Stimulated activated CD8-positive, alpha-beta memory T cell treated with anti-CD3 and anti-CD28 coated beads, Interleukin-4, amount 100 ng/mL, for 4 hours (primary cell): ENCODE results near the gene CCDC174.
"Not testable (repeated sequence)": the region's sequence is repeated elsewhere in the genome, so short reads cannot be mapped to it uniquely, and the experiment has no call there.

ENCODE experiments used
- DNase-seq, 2 donors: peaks; one replicate each; pipeline ENCODE4 v3.0.0-alpha.2; 2020; ENCODE audit warnings: low read depth in 2 of 2, low spot score in 1 of 2

The CCDC174 gene

GRCh38 chr3:14650193-14650592 lies 1.4 kb upstream of the CCDC174 start:
- no peak for DNase-seq

- DNase-seq = not testable (repeated sequence)
These were observed 872 bp downstream of the CCDC174 start for GRCh38 chr3:14652360-14652907.

GRCh38 chr3:14657579-14657978 lies 6.0 kb downstream of the CCDC174 start:
- no peak for DNase-seq

GRCh38 chr3:14658978-14659377 lies 7.4 kb downstream of the CCDC174 start:
- no peak for DNase-seq

- no peak for DNase-seq
These were observed 9.4 kb downstream of the CCDC174 start for GRCh38 chr3:14660942-14661341.

- no peak for DNase-seq
These were observed 12.0 kb downstream of the CCDC174 start for GRCh38 chr3:14663396-14664135.

- DNase-seq = no peak
These were observed 12.6 kb downstream of the CCDC174 start for GRCh38 chr3:14664170-14664569.

GRCh38 chr3:14672588-14672987 lies 21.0 kb downstream of the CCDC174 start:
- DNase-seq = no peak

GRCh38 chr3:14674841-14675240 lies 23.3 kb downstream of the CCDC174 start, which contains the start of gene C3orf20:
Gene C3orf20 (plus strand): TSS chr3:14675141. CDS start chr3:14682714, 7,573 bp downstream.
- no peak for DNase-seq

GRCh38 chr3:14676881-14677280 lies 25.3 kb downstream of the CCDC174 start:
- DNase-seq = no peak

- DNase-seq = no peak
These were observed 26.5 kb downstream of the CCDC174 start for GRCh38 chr3:14678015-14678503.

- no peak for DNase-seq
These were observed 28.6 kb downstream of the CCDC174 start for GRCh38 chr3:14680115-14680514.

- no peak for DNase-seq
These were observed 29.2 kb downstream of the CCDC174 start for GRCh38 chr3:14680716-14681115.

- no peak for DNase-seq
These were observed 32.9 kb downstream of the CCDC174 start for GRCh38 chr3:14684447-14684846.

- no peak for DNase-seq
These were observed 33.6 kb downstream of the CCDC174 start for GRCh38 chr3:14685179-14685578.

GRCh38 chr3:14687360-14687759 lies 35.8 kb downstream of the CCDC174 start:
- no peak for DNase-seq

GRCh38 chr3:14688525-14688924 lies 37.0 kb downstream of the CCDC174 start:
- no peak for DNase-seq

- DNase-seq = no peak
These were observed 37.9 kb downstream of the CCDC174 start for GRCh38 chr3:14689247-14689980.

GRCh38 chr3:14691239-14691638 lies 39.7 kb downstream of the CCDC174 start:
- no peak for DNase-seq

GRCh38 chr3:14691719-14692118 lies 40.2 kb downstream of the CCDC174 start:
- no peak for DNase-seq

- no peak for DNase-seq
These were observed 47.2 kb downstream of the CCDC174 start for GRCh38 chr3:14698601-14699244.

- DNase-seq = no peak
These were observed 48.1 kb downstream of the CCDC174 start for GRCh38 chr3:14699643-14700042.
